GM11168 (cell line): ENCODE measurements around the gene GFOD2.

ENCODE experiments used
- in situ Hi-C: fragments of 300-500 bp; cut with MboI; formaldehyde crosslinking; loops from one replicate; pipeline ENCODE4 v1.12.0; 2022; ENCODE audit warnings: low sequenced_read_pairs; ENCODE audit not compliant: unreplicated experiment

GFOD2 gene

DNA sequence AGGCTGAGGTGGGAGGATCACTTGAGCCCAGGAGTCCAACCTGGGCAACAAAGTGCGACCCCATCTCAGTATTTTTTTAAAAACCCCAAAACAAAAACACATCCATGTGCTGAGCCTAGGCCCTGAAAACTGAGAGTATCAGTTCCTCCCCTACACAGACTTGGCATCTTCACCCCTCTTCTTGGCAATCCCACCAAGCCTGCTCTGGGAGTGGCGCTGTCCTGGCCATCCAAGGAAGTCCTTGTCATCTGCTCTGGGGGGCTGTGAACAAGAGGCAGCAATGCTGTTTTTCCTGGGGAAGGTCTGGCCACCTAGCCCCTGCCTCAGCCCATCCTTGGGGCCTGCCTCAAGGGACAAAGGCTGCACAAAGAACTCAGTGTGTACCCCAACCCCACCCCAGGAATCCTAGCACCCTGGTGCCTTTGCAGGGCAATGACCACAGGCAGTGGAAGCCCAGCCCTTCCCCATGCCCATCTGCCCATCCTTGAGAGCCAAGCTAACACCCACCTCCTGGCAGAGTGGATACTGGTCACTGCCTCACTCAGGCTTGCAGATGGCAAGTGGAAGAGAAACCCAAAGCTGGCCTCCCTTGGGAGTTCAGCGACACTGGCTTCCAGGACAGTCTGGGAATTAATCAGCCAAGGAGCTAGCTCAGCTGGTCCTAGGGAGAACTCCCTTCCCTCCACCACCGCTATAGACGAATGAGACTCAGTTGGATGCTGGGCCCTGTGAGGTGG lies 14.8 kb upstream of the GFOD2 start:
- in situ Hi-C loops: no loop called here

DNA sequence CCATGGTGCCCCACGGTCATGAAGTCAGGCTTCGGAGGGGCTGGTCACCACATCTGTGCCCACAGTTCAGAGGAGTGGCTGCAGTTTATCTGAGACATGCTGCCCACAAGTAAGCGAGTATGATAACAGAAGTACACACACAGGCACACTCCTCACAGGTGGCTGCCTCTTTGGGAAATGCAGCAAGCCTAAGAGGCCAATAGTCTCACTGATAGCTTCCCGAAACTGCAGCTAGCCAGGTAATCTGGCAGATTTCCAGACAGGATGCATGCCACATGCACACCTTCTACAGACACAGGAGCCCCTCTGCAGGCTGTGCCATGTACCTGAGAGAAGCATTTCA lies 12.6 kb upstream of the GFOD2 start:
- in situ Hi-C loops: no loop called here

DNA sequence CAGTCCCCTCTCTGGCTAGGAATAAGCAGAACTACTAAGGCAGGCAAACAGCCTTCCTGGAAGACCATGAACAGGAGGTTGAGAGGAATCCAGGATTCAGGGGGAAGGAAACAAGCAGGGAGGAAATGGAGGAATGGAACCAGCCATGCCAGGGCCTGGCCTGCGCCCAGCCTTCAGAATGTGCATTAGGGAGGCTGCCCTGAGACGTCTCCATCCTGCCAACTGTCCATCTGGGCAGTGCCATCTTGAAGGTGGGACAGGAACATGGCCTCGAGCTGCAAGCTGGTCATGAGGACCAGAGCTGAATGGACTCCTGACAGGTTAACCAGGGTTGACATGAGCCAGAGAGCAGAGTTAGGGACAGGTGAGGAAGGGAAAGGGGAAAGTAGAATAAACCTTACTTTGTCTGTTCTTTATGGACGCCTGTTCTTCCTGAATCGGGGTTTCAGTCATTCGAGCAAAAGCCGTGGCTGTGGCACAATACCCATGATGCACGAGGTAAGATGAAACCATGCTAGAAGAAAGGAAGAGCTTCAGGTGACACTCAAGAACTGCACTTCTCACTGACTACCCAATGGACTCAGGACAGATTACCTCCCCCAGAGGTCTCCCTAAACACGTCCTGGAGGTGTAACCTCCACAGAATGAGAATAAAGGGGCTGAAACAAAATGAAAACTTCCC lies 12.1 kb upstream of the GFOD2 start:
- in situ Hi-C loops: no loop called here

- in situ Hi-C loops: no loop called here
These were observed 11.2 kb upstream of the GFOD2 start for GRCh38 chr16:67730326-67730725.

GRCh38 chr16:67729636-67730248 lies 10.6 kb upstream of the GFOD2 start:
- in situ Hi-C loops: no loop called here

- in situ Hi-C loops: no loop called here
These were observed 8.7 kb upstream of the GFOD2 start for GRCh38 chr16:67727521-67728485.

DNA sequence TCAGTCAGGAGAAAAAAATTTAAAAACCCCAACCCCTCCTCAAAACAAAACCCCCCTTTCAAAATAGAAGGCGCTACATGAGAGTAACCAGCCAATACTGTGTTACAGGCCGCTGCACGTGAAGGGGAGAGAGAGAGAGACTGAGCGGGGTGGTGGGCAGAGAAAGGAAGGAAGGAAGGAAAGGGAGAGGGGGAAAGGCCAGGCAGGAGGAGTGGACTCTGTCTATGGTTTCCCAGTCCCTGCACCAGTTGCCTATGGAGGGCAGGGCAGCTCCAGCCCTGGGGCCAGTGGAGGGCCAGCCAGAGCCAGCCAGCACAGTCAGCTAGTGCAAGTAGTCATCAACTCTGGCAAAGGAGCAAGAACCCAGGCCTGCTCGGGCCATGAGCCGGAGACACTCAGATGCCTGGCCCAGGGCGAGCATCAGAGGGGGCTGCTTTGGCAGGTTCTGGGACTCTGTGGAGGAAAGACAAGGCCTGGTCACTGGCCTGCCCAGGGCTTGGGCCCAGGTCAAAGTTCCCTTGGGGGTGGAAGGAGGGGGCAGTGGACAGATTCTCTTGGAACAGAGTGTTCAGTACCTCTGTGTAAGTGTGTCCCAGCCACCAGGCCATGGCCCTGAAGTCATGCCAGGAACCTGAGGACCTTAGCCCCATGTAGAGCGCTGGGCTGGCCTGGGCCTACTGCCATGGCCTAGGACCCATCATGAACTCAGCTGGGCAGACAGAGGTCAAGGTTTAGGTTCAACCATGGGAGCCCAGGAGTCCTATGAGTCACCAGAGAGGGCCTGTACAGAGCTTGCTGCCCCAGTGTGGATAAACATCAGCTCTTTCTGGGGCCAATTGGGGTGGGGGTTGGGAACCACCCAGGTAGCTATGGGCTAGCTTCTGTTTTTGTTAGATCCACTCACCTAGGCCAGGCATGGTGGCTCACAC lies 7.3 kb upstream of the GFOD2 start:
- in situ Hi-C loops: no loop called here

DNA sequence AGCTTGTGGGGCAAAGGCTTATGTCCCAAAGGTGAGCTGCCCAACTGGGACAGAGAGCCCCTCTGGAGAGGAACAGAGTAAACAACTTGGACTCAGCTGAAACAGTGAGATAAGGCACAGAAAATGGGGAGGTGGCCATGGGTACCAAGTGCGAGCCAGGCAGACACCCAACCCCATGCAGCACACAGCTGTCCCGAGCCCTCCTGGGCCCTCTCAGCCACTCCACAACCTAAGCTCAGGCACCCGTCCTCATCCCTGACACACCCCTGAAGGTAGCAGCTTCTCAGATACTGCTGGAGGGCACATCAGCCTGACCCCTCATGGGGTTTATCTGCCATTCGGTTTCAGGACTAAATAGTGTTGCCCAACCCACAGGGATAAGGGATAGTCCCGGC lies 4.8 kb upstream of the GFOD2 start:
- in situ Hi-C loops: no loop called here

GRCh38 chr16:67723151-67723910 lies 4.2 kb upstream of the GFOD2 start:
- in situ Hi-C loops: no loop called here

DNA sequence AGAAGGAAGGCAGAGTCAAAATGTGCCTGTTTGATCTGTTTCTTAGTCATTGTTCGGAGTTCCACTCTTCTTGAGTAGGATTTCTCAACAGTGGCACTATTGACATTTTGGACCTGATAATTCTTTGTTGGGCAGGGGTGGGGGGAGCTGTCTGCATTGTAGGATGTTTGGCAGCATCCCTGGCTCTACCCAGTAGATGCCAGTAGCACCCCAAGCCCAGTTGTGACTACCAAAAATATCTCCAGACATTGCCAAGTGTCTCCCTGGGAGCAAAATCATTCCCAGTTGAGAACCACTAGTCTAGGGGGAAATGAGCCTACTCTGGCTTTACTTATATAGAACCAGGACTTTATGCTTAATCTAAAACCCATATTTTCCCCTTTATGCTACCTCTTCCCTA lies 1.1 kb upstream of the GFOD2 start:
- in situ Hi-C loops: no loop called here

GRCh38 chr16:67719778-67720144 lies 645 bp upstream of the GFOD2 start:
- in situ Hi-C loops: no loop called here

DNA sequence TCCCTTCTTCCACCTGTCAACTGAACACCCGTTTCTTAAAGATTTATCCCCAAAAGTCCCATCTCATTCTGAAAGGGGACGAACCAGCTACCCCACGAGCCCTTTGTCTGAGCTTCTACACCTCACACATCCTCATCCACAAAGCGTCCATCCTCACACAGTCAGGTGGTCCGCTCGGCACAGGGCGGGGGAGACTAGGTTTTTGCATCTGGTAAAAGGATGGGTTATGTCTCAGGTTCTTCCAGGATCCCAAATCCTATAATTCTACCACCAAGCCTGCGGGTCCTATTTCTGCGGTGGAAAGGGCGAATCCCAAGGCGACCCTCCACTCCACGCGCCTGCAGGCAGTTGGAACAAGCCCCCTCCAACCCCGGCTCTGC lies 458 bp downstream of the GFOD2 start:
- in situ Hi-C loops: no loop called here

DNA sequence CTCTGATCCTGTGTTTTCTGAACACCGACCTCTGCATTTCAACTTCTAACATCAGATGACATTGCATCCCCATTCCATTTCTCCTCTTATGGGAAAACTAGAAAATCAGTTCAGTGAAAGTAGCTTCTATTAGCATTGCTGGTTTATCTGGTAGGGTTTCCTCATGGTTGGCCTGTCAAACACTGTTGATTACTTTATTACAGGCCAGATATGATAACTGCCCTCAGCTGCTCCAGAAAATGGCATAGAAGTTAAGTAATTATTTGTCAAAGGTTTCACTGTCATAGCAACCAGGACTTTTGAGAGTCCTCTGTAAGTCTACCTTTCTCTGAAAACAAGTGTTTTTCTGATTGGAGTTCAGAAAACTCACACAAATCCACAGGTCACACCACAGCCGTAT lies 3.0 kb downstream of the GFOD2 start:
- in situ Hi-C loops: no loop called here

DNA sequence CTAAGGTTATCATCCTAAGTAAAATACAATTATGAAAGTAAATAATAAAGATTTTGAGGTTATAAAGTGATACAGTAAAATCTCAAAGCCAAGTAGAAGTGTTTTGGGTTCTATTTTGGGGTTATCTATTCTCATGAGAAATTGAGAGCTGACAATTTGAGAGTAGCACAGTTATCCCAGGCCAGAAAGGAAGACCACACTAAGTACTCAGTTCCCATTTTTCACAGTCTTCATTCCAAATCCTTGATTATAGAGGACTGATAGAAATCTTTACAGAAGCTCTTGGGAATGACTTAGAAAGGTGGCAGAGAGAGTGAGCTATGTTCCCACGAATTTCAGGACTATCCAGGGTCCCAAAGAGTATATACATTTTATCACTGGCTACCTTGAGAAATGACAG lies 4.6 kb downstream of the GFOD2 start:
- in situ Hi-C loops: no loop called here

DNA sequence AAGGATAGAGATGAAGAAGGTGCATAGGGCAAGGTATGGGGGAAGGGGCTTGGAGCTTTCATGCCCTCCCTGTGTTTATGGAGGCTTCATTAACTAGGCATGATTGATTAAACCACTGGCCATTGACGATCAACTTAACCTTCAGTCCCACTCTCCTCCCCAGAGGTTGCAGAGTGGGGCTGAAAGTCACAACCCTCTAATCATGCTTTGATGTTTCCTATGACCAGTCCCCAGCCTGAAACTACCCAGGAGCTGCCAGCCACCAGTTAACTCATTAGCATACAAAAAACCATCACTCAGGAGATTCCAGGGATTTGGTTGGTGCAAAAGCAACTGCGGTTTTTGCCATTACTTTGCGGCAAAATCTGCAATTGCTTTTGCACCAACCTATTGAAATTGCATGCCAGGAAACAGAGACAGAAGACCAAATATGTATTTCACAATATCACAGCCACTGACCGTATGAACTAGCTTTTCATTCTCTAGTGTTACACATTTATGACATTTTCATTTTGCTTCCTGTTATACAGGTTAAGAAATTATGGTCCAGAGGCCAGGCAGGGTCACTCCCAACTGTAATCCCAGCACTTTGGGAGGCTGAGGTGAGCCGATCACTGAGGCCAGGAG lies 5.4 kb downstream of the GFOD2 start:
- in situ Hi-C loops: no loop called here

- in situ Hi-C loops: no loop called here
These were observed 8.5 kb downstream of the GFOD2 start for GRCh38 chr16:67710607-67711006.

DNA sequence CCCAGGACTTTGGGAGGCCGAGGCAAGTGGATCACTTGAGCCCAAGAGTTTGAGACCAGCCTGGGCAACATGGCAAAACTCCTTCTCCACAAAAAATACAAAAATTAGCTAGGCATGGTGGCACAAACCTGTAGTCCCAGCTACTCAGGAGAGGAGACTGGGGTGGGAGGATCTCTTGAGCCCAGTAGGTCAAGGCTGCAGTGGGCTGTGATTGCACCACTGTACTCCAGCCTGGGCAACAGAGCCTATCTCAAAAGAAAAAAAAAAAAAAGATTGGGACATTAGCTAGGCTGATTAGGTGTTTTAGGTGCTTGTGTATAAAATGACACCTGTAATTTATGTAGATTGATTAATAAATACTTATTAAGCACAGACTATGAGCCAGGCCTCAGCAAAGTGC lies 10.1 kb downstream of the GFOD2 start:
- in situ Hi-C loops: no loop called here

DNA sequence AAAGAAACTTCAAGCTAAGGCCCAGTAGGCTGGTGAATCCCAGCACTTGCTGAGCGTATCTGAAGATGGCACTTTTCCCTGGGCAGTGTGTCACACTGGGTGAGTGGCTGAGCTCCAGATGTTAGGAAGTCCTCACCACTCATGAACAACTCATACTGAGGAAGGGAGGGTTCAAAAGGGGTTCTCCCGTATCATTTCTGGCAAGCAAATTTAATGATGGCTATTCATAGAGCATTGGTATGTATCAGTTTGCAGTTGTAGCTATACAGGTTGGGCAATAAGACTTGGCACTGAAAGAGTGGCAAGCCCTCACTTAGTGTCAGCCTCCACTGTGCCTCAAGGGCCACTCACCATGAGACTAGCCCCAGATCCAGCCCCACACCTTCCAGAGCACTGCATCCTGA lies 10.7 kb downstream of the GFOD2 start:
- in situ Hi-C loops: no loop called here

DNA sequence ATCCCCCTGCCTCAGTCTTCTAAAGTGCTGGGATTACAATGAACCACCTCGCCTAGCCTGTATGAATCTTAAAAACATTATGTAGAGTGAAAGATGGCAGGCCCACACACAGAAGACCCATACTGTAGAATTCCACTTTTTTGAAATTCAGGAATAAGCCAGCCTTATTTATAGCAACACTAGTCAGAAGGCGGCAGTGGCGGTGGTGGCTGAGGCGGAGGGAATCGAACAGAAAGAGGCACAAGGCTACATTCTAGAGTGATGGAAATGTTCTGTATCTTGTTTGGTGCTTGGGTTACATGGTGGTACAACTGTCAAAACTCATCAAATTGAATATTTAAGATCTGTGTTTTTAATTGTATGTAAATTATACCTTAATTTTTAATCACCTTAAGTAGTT lies 11.3 kb downstream of the GFOD2 start:
- in situ Hi-C loops: no loop called here
